Measurements from ENCODE around the gene C19orf25.
A peak's percentile ranks its signal among the peaks of the same experiment; 100 is the strongest.

Gene C19orf25

GRCh38 chr19:1511318-1512317 lies 32.6 kb upstream of the C19orf25 start:
- no peaks in the 10 kb centered on the region for H3K36me3 ChIP-seq (ENCODE audit: control insufficient read depth, insufficient read depth, low read length)
- peaks cover 3% of the 10 kb centered on the region for H3K4me1 ChIP-seq (ENCODE audit: control insufficient read depth, insufficient read depth, low read length)
- H3K27ac ChIP-seq (ENCODE audit: low read length), result no peak overlapping the region
- no peaks in the 10 kb centered on the region for H3K27me3 ChIP-seq (ENCODE audit: control insufficient read depth, insufficient read depth, low read length)
- H3K4me3 ChIP-seq (ENCODE audit: low read length), result no peak overlapping the region
- WGBS (ENCODE audit: insufficient coverage, insufficient read length), result no CpG with 5 or more reads among the region's 22 CpGs
- DNase-seq (ENCODE audit: low read depth, low spot score), result no peak
- H3K9me3 ChIP-seq (ENCODE audit: control insufficient read depth, insufficient read depth, low read length), result no peaks in the 10 kb centered on the region

GRCh38 chr19:1510807-1511206 lies 31.8 kb upstream of the C19orf25 start:
- Histone ChIP-seq H3K27me3 (ENCODE audit: control insufficient read depth, insufficient read depth, low read length) (no peaks in the 10 kb centered on the region), H3K27ac (ENCODE audit: low read length) (no peak overlapping the region), H3K4me3 (ENCODE audit: low read length) (no peak overlapping the region), H3K36me3 (ENCODE audit: control insufficient read depth, insufficient read depth, low read length) (no peaks in the 10 kb centered on the region), H3K9me3 (ENCODE audit: control insufficient read depth, insufficient read depth, low read length) (no peaks in the 10 kb centered on the region), H3K4me1 (ENCODE audit: control insufficient read depth, insufficient read depth, low read length) (peaks cover 3% of the 10 kb centered on the region)
- WGBS (ENCODE audit: insufficient coverage, insufficient read length), result no CpG with 5 or more reads among the region's 9 CpGs
- DNase-seq (ENCODE audit: low read depth, low spot score), result no peak

- Histone ChIP-seq H3K36me3 (ENCODE audit: control insufficient read depth, insufficient read depth, low read length) (no peaks in the 10 kb centered on the region), H3K27ac (ENCODE audit: low read length) (no peak overlapping the region), H3K4me3 (ENCODE audit: low read length) (no peak overlapping the region), H3K4me1 (ENCODE audit: control insufficient read depth, insufficient read depth, low read length) (peaks cover 3% of the 10 kb centered on the region), H3K9me3 (ENCODE audit: control insufficient read depth, insufficient read depth, low read length) (no peaks in the 10 kb centered on the region), H3K27me3 (ENCODE audit: control insufficient read depth, insufficient read depth, low read length) (no peaks in the 10 kb centered on the region)
- WGBS (ENCODE audit: insufficient coverage, insufficient read length), result no CpG with 5 or more reads among the region's 25 CpGs
- DNase-seq (ENCODE audit: low read depth, low spot score), result no peak
These were observed 31.4 kb upstream of the C19orf25 start for GRCh38 chr19:1510442-1510806.

GRCh38 chr19:1509602-1510441 lies 30.8 kb upstream of the C19orf25 start:
- Histone ChIP-seq H3K36me3 (ENCODE audit: control insufficient read depth, insufficient read depth, low read length) (no peaks in the 10 kb centered on the region), H3K9me3 (ENCODE audit: control insufficient read depth, insufficient read depth, low read length) (no peaks in the 10 kb centered on the region), H3K4me3 (ENCODE audit: low read length) (no peak overlapping the region), H3K27me3 (ENCODE audit: control insufficient read depth, insufficient read depth, low read length) (no peaks in the 10 kb centered on the region), H3K4me1 (ENCODE audit: control insufficient read depth, insufficient read depth, low read length) (peaks cover 3% of the 10 kb centered on the region), H3K27ac (ENCODE audit: low read length) (no peak overlapping the region)
- DNase-seq (ENCODE audit: low read depth, low spot score), result no peak
- no CpG with 5 or more reads among the region's 11 CpGs for WGBS (ENCODE audit: insufficient coverage, insufficient read length)

- no peaks in the 10 kb centered on the region for H3K36me3 ChIP-seq (ENCODE audit: control insufficient read depth, insufficient read depth, low read length)
- H3K4me3 ChIP-seq (ENCODE audit: low read length), result peak overlapping the region; percentile 26
- no peaks in the 10 kb centered on the region for H3K27me3 ChIP-seq (ENCODE audit: control insufficient read depth, insufficient read depth, low read length)
- H3K4me1 ChIP-seq (ENCODE audit: control insufficient read depth, insufficient read depth, low read length), result peaks cover 3% of the 10 kb centered on the region
- H3K9me3 ChIP-seq (ENCODE audit: control insufficient read depth, insufficient read depth, low read length), result no peaks in the 10 kb centered on the region
- DNase-seq (ENCODE audit: low read depth, low spot score), result no peak
- no CpG with 5 or more reads among the region's 12 CpGs for WGBS (ENCODE audit: insufficient coverage, insufficient read length)
- no peak overlapping the region for H3K27ac ChIP-seq (ENCODE audit: low read length)
These were observed 29.5 kb upstream of the C19orf25 start for GRCh38 chr19:1508507-1508856.

- Histone ChIP-seq H3K4me1 (ENCODE audit: control insufficient read depth, insufficient read depth, low read length) (peaks cover 6% of the 10 kb centered on the region), H3K36me3 (ENCODE audit: control insufficient read depth, insufficient read depth, low read length) (no peaks in the 10 kb centered on the region), H3K27me3 (ENCODE audit: control insufficient read depth, insufficient read depth, low read length) (no peaks in the 10 kb centered on the region), H3K4me3 (ENCODE audit: low read length) (peak overlapping the region; percentile 65), H3K9me3 (ENCODE audit: control insufficient read depth, insufficient read depth, low read length) (no peaks in the 10 kb centered on the region), H3K27ac (ENCODE audit: low read length) (no peak overlapping the region)
- WGBS (ENCODE audit: insufficient coverage, insufficient read length), result no CpG with 5 or more reads among the region's 46 CpGs
- peak; percentile 87 for DNase-seq (ENCODE audit: low read depth, low spot score)
These were observed 28.9 kb upstream of the C19orf25 start for GRCh38 chr19:1507763-1508506.

- Histone ChIP-seq H3K4me1 (ENCODE audit: control insufficient read depth, insufficient read depth, low read length) (peaks cover 6% of the 10 kb centered on the region), H3K27me3 (ENCODE audit: control insufficient read depth, insufficient read depth, low read length) (no peaks in the 10 kb centered on the region), H3K36me3 (ENCODE audit: control insufficient read depth, insufficient read depth, low read length) (no peaks in the 10 kb centered on the region), H3K27ac (ENCODE audit: low read length) (no peak overlapping the region), H3K4me3 (ENCODE audit: low read length) (no peak overlapping the region), H3K9me3 (ENCODE audit: control insufficient read depth, insufficient read depth, low read length) (no peaks in the 10 kb centered on the region)
- no peak for DNase-seq (ENCODE audit: low read depth, low spot score)
- WGBS (ENCODE audit: insufficient coverage, insufficient read length), result no CpG with 5 or more reads among the region's 23 CpGs
These were observed 28.2 kb upstream of the C19orf25 start for GRCh38 chr19:1507192-1507660.

GRCh38 chr19:1505991-1506881 lies 27.2 kb upstream of the C19orf25 start:
- DNase-seq (ENCODE audit: low read depth, low spot score), result no peak
- Histone ChIP-seq H3K36me3 (ENCODE audit: control insufficient read depth, insufficient read depth, low read length) (no peaks in the 10 kb centered on the region), H3K9me3 (ENCODE audit: control insufficient read depth, insufficient read depth, low read length) (no peaks in the 10 kb centered on the region), H3K27me3 (ENCODE audit: control insufficient read depth, insufficient read depth, low read length) (no peaks in the 10 kb centered on the region), H3K4me3 (ENCODE audit: low read length) (no peak overlapping the region), H3K4me1 (ENCODE audit: control insufficient read depth, insufficient read depth, low read length) (peaks cover 6% of the 10 kb centered on the region), H3K27ac (ENCODE audit: low read length) (no peak overlapping the region)
- no CpG with 5 or more reads among the region's 45 CpGs for WGBS (ENCODE audit: insufficient coverage, insufficient read length)

GRCh38 chr19:1505012-1505411 lies 26.0 kb upstream of the C19orf25 start:
- no peak overlapping the region for H3K4me3 ChIP-seq (ENCODE audit: low read length)
- DNase-seq (ENCODE audit: low read depth, low spot score), result no peak
- peaks cover 6% of the 10 kb centered on the region for H3K4me1 ChIP-seq (ENCODE audit: control insufficient read depth, insufficient read depth, low read length)
- H3K27me3 ChIP-seq (ENCODE audit: control insufficient read depth, insufficient read depth, low read length), result no peaks in the 10 kb centered on the region
- no peaks in the 10 kb centered on the region for H3K9me3 ChIP-seq (ENCODE audit: control insufficient read depth, insufficient read depth, low read length)
- no peak overlapping the region for H3K27ac ChIP-seq (ENCODE audit: low read length)
- no peaks in the 10 kb centered on the region for H3K36me3 ChIP-seq (ENCODE audit: control insufficient read depth, insufficient read depth, low read length)
- no CpG with 5 or more reads among the region's 8 CpGs for WGBS (ENCODE audit: insufficient coverage, insufficient read length)

All from iPS DF 6.9 (cell line).